Activated T-cell treated with anti-CD3 and anti-CD28 coated beads, Interleukin-2, amount 50 U/mL, for 1 hour (primary cell): Measurements from ENCODE around the gene CFAP61.
"Not testable (repeated sequence)": the region's sequence is repeated elsewhere in the genome, so short reads cannot be mapped to it uniquely, and the experiment has no call there.

ENCODE experiments used
- DNase-seq: peaks from one replicate; pipeline ENCODE4 v3.0.0-alpha.2; 2020

Gene CFAP61

GRCh38 chr20:20211274-20211987 lies 159.1 kb downstream of the CFAP61 start:
- no peak for DNase-seq

DNA sequence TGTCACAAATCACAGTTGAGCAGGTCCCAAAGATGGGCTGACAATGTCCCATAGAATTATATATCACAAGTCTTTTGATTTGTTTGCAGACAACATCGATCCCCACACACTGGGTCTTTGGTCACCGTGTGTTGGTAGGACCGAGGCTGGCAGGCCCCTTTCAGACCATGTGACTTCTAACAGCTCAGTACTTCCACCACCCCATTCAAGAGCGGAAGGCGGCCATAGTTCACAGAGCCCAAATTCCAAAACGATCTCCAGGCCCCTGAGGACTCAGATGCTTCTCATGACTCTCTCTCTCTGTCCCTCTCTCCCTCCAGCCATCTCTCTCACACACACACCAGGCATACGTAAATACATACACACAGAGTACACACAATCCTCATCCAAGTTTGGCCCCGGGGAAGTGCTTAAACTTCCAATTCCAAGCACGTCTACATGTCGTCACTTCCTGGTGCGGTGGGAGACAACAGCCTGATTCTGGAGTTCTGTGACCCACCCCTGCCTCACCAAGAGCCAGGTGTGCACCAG lies 159.7 kb downstream of the CFAP61 start:
- no peak for DNase-seq

DNA sequence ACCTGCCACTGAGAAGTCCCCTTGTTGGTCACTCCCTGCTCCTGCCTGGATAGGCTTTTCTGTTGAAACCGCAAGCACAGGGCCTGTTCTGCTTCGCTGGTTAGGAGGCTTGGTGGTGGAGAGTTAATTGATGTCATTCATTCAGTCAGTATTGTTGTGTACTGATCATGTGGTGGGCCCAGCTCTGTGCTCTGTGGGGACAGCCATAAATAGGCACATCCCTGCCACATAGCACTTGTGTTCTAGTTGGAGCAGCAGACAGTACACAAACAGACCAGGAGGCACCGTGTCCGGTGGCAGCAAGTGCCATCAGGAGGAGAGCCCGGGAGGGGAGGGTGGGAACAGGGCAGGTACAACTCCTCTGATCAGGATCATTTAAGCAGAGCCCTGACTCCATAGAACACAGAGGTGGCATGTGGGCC lies 160.4 kb downstream of the CFAP61 start:
- no peak for DNase-seq

DNA sequence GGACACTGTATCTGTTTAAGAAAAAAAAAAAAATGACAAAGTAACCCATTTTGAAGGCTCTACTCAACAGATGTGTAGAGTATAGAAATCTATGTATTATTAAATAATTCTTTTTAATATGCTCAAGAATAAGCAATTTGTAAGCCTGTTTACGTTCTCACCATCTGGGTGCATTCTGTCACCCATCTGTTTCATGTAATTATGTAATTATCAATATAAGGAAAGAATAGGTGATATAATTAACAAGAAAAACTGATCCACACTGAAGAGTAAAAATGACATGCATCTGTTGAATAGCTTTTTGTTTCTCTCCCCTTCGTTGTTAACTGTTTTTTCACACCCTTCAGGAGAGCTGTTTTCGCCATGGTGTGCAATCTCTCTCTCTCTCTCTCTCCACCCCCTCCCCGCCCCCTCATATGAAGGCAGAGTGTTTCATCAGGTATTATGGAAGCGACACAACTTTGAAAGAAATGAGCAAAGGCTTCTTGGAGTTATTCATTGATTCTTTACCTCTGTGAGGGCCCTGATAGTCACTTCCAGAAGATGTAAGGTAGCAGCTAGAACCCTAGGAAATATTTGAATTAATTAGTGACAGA lies 161.3 kb downstream of the CFAP61 start:
- DNase-seq: no peak

GRCh38 chr20:20214757-20215275 lies 162.5 kb downstream of the CFAP61 start:
- no peak for DNase-seq

DNA sequence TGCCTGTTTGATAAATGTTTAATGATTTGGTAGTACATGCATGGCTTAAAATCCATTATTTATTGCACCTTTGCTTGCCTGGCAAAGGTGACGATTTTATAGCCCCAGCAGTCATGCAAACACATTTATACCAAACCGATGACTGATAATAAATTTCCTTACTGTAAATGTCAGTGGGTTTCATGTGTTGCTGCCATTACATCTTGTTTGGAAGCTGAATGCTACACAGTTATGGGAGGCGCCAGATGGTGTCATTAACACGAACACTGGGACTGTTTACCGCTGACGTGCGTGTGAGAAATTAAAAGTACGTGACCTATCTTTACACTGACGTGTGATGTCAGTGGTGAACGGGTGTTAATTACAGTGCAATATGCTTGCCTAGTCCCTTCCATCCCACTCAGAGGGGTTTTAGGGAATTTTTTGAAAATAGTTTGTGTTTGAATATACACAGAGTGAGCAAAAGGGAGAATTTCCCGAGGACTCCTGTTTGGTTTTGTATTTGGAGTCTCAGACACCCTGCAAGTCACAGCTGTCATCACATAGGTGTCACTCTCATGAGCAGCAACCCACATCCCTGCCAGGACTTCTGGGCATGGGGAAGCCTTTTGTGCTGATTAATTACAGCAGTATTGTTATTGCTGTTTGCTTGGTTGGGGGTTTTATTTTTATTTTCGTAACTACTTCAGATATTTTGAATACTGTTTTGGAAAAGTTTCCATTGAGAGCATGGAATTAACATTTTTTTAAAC lies 163.8 kb downstream of the CFAP61 start:
- DNase-seq: no peak

DNA sequence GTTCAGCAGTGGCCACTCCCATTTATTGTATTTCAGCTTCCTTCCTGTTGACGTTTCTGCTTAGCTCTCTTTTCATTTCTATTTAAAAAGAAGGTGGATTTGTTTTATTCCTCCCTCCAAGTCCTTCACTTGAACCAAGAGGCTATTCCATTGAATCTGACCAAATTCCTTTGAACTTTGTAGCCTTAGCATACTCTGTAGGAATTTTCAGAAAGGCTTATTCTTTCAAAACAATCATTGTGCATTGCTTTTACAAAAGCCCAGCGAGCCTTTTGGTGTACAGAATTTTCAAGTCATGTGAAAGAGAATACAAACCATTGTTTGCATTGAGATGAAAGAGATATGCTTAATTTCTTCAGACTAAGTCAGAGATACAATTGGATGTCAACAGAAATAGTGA lies 164.6 kb downstream of the CFAP61 start:
- no peak for DNase-seq

GRCh38 chr20:20217621-20218020 lies 165.3 kb downstream of the CFAP61 start:
- no peak for DNase-seq

- not testable (repeated sequence) for DNase-seq
Measured at GRCh38 chr20:20218106-20218505, 165.8 kb downstream of the CFAP61 start.

DNA sequence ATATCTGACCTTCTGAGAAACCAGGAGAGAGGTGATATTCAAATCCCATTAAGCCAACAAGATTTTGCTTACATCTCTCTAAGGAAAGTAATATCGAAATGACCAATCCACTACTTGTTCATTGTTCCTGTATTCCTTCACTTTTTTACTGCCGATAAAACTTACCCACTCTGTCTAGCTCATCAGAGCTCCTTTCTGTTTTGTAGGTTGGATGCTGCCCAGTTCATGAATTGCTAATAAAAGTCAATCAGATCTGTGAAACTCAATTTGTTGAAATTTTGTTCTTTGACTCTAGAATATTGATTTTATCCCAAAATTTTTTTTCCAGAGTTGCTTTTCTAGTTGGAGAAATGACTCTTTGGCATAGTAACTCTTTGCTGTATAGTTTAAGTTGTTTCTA lies 166.7 kb downstream of the CFAP61 start:
- no peak for DNase-seq

DNA sequence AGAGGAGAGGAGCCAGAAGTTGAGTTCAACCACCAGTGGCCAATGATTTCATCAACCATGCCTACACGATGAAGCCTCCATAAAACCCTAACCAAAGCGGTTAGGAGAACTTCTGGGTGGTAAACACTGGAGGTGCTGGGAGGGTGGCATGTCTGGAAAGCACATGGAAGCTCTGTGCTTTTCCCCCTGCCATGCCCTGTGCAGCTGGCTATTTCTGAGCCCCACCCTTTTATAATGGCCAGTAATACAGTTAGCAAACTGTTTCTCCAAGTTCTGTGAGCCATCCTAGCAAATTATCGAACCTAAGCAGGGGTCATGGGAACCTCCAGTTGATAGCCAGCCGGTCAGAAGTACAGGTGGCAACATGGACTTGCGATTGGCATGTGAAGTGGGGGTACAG lies 167.8 kb downstream of the CFAP61 start:
- no peak for DNase-seq

GRCh38 chr20:20223981-20224380 lies 171.6 kb downstream of the CFAP61 start:
- DNase-seq: no peak

GRCh38 chr20:20224806-20225205 lies 172.5 kb downstream of the CFAP61 start:
- DNase-seq: no peak

GRCh38 chr20:20225325-20226043 lies 173.2 kb downstream of the CFAP61 start:
- DNase-seq: no peak

DNA sequence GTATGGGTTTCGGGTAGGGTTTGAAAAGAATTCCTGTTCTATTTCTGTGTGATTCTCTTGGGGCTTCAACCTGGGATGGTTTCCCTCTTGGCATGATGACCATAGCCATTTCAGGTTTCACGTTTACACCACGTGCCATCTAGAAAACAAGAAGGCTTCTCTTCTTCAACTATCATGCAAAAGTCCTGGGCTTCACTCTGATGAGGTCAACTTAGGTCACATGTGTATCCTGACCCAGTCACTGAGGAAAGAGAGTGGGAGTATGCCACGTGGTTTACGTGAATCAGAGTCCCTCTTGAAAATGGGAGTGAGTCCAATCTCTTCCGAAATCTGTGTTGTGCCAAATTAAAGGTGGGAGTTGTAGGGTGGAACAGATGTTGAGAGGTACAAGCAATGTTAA lies 174.2 kb downstream of the CFAP61 start:
- DNase-seq: no peak

DNA sequence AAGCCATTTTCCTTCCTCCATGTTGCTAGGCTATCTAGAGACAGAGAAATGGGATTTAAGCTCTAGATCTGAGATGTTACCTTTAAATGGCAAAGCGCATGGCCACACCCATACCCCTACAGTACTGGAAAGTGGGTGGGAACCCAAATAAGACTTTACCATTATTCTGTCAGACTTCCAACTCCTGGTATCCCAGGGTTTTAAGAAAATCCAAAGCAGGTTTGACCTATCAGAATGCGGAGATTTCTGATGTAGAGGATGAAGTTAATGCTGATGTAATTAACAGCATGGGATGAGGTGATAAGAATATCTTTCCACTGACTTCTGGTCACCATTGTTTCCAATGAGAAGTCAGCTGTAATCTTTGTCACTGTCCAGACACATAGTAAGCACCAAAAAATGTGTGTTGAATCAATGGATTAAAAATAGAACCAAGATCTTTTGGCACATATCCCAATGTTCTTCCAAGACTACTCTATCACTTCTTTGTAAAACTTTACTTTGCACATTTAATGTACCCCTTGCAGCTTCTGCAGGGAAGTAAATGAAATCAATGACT lies 174.8 kb downstream of the CFAP61 start:
- DNase-seq: no peak

- no peak for DNase-seq
Measured at GRCh38 chr20:20228351-20228750, 176.0 kb downstream of the CFAP61 start.

- DNase-seq: no peak
Measured at GRCh38 chr20:20229595-20229994, 177.3 kb downstream of the CFAP61 start.

- DNase-seq: no peak
Measured at GRCh38 chr20:20230741-20231140, 178.4 kb downstream of the CFAP61 start.

DNA sequence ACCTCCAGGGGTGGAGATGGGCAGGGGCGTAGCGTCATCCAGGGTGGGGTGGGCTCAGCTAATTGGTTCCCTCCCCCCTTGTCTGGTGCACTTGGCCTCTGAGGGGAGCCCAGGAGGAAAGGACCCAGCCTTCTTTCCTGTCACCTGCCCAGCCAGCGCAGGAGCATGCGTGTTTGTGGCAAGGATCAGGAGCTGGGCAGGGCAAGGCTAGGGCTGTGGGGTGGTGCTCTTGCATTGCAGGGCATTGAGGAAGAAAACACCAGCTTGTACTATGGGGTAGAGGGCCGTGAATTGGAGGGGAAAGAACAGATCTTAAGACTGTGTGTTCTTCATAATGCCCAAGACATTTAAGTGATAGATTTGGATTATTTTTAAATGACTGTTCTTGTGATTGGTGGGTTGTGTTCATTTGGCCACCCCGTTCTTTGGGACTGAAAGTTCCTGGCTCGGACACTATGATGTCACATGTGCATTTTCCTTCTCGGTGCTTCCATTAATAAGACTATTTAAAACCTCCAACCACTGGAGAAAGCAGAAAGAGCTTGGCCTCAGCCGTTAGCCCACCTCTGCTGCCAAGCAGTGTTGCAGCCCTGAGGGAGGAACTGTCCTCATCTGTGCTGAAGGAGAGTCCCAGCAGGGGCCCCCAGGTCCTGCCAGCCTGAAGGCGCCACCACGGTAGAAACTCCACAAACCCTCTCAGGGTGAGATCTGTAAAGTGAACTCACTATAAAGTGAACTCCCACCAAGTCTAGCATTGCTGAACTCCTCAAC lies 179.4 kb downstream of the CFAP61 start:
- no peak for DNase-seq

DNA sequence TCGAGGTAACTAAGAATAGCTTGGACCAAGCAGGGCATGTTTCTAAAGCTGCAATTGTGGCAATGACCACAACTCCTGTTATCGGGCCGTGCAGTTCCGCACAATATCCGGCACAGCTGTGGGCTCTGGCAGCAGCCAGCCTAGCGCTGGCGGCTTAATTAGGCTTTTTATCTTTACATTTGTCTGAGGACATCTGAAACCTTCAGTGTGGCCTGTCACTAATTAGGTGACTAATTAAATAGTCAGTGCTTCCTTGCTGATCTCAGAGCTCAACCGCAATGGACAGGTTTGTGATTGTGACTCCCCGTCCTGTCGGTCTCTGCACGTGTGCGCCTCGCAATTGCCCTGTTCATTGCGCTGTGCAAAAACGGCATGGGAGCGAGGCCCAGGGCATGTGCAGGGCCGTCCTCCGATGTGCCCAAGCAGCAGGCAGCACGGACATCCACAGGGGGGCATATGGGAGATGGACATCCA lies 180.7 kb downstream of the CFAP61 start:
- DNase-seq: no peak

DNA sequence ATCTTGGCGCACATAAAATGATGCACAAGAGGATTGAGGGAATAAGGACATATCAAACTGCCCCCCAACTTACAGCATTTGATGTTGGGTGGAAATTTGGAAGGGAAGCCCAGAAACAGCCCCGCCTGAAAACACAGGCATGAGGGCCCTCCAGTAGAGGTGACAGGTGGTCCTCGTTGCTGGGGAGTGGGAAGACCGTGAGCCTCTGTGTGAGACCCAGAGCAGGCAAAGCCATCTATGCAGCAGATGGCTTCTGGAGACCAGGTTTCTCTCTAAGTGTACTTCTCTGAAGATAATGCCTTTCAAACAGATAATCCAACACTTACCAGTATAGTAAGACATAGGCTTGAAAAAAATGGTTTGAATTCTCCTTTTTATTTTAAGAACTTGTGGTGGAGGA lies 183.3 kb downstream of the CFAP61 start:
- no peak for DNase-seq
